GM10266 (cell line): ENCODE data around the gene HORMAD2.
"Not testable (repeated sequence)": the region's sequence is repeated elsewhere in the genome, so short reads cannot be mapped to it uniquely, and the experiment has no call there.

Source experiments
- DNase-seq: peaks from one replicate; pipeline ENCODE4 v3.0.0; 2012; ENCODE audit errors: extremely low spot score
- CTCF ChIP-seq: IDR thresholded peaks from 2 replicates; pipeline ENCODE4 v1.5.1; 2012; ENCODE audit warnings: mild to moderate bottlenecking, low read depth; ENCODE audit not compliant: control insufficient read depth, insufficient read depth; ENCODE audit errors: missing control alignments

The HORMAD2 gene

GRCh38 chr22:30074994-30075393 lies 5.3 kb upstream of the HORMAD2 start:
- TF ChIP-seq CTCF: no peak
- no peak for DNase-seq

- DNase-seq: no peak
- no peak for TF ChIP-seq CTCF
Measured at GRCh38 chr22:30077279-30077880, 2.9 kb upstream of the HORMAD2 start.

DNA sequence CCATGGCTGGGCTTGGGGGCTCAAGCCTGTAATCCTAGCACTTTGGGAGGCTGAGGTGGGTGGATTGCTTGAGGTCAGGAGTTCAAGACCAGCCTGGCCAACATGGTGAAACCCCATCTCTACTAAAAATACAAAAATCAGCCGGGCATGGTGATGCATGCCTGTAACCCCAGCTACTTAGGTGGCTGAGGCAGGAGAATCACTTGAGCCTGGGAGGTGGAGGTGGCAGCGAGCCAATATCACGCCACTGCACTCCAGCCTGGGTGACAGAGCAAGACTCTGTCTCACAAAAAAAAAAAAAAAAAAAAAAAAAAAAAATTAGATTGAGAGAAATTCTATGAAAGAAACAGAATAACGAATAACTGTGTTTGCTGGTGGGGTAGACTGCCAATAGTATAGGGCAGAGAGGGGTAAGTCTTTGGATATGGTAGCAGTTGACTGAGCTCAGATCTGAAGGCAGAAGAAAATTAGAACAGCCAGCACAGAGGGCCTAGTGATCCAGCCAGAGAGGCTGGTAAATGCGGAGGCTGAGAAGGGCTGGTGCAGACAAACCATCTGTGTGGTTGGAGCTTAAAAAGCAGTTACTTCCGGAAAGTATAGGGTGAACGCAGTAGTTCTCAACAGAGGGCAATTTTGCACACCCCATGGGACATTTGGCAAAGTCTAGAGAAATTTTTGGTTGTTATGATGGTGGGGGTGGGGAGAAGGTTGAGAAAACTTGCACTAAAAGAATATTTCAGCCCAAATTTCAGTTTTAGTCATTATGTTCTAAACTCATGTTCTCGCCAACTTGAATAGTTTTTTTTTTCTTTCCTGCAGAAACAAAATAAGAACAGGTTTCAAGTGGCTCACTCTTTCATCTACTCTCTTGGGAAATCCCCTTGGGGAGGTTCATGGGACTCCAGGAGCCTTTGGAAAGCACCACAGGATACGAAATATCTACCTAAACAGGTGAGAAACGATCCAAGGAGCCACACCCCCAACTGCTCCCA lies 1.6 kb upstream of the HORMAD2 start:
- DNase-seq: peak; percentile 62
- no peak for TF ChIP-seq CTCF

- no peak for DNase-seq
- TF ChIP-seq CTCF: no peak
Measured at GRCh38 chr22:30080805-30081204, 541 bp downstream of the HORMAD2 start.

DNA sequence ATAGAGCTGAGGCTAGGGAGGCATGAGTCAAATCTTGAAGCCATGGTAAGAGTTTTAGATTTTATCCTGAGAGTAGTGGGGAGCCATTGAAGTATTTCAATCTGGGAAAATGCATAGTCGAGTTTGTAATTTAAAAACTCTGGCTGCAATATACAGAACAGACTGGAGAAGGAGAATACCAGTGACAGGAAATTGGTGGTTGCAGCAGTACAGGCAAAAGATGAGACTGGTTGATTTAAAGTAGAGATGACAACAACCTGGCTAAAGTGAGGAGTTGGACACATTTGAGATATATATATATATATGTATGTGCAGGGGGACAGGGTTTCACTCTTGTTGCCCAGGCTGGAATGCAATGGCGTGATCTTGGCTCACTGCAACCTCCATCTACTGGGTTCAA lies 6.2 kb downstream of the HORMAD2 start:
- DNase-seq: no peak
- TF ChIP-seq CTCF: no peak

- not testable (repeated sequence) for DNase-seq
Measured at GRCh38 chr22:30087037-30087436, 6.8 kb downstream of the HORMAD2 start.

DNA sequence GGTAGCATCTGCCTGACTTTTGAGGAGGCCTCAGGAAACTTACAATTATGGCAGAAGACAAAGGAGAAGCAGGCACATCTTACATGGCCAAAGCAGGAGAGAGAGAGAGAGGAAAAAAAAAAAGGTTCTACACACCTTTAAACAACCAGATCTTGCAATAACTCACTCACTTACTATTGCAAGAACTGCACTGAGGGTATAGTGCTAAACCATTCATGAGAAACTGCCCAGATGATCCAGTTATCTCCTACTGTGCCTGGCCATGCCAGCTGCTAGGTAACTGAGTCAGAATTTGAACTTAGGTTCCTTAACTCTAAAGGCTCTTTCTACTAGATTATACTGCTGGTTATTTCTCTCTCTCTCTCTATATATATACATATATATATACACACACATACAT lies 7.3 kb downstream of the HORMAD2 start:
- DNase-seq: no peak
- TF ChIP-seq CTCF: no peak

GRCh38 chr22:30088468-30088867 lies 8.2 kb downstream of the HORMAD2 start:
- DNase-seq: no peak
- TF ChIP-seq CTCF: no peak
